Superior temporal gyrus (tissue), 1 donor: ENCODE data around the gene STIMATE.
A peak's percentile ranks its signal among the peaks of the same experiment; 100 is the strongest.

ENCODE experiments used
- DNase-seq: peaks from one replicate; pipeline ENCODE4 v3.0.0-alpha.2; 2016; ENCODE audit errors: extremely low spot score

Gene STIMATE

DNA sequence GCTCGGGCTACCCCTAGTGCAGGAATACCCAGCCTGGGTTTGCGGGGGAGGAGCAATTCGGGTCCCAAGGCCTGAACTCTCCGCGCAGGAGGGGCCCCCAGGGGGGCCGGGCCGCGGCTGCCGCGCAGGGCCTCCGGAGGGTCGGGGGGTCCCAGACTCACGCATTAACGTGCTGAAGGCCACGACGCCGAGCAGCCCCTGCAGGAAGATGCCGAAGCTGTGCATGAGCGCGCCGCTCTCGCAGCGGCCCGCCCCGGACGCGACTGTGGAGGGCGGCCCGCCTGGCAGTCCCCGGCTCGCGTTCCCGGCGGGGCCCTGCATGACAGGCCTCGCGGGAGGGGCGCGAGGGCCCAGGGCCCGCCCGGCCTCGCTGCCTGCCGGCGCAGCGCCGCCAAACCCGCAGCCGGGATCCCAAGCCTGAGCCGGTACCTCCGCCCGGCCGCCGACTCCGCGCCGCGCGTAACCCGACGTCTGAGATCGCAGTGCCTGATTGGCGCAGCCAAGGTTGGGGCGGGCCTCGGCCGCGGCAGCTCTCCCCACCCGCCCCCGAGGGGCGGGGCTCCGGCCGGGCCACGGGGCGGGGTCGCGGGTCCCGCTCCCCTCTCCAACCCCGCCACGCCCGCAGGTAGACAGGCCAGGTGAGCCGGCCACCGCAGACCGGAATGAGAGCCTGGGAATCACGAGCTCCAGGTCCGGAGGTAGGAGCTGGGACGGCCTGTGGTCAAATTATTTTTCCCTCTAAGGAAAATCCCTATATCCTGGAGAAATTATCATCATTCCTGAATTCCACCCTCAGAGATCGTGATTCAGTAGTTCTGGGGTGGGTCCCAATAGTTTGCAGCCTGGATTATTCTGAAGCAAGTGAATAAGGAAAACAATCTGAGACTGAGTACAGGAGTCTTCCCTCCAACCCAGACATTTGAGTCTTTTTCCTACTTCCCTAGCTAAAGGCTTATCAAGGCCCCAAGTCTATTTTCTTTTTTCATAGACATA is at the start of gene STIMATE:
Gene STIMATE, minus strand, starts transcription at position 419 of the 993 bp plus-strand sequence. Its CDS starts 98 bp downstream, at position 321.
- DNase-seq = peak; percentile 88

DNA sequence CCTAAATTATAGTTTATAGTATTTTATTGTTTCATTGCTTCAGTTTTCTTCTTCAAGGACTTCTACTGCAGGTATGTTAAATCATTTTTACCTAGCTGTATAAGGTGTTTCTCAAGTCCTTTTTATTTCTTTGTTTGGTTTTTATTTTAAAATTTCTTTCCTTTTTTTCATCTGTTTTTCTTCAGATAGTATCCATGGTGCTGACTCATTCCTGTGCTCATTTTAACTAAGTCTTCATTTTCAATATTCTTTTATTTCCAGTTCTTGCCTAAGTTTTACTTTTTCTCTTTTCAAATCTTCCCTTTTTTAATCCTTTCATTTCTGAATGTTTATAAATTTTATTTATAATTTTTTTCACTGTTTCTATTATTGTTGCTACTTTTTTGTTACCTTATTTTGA is 42.3 kb upstream of the STIMATE start:
- no peak for DNase-seq

DNA sequence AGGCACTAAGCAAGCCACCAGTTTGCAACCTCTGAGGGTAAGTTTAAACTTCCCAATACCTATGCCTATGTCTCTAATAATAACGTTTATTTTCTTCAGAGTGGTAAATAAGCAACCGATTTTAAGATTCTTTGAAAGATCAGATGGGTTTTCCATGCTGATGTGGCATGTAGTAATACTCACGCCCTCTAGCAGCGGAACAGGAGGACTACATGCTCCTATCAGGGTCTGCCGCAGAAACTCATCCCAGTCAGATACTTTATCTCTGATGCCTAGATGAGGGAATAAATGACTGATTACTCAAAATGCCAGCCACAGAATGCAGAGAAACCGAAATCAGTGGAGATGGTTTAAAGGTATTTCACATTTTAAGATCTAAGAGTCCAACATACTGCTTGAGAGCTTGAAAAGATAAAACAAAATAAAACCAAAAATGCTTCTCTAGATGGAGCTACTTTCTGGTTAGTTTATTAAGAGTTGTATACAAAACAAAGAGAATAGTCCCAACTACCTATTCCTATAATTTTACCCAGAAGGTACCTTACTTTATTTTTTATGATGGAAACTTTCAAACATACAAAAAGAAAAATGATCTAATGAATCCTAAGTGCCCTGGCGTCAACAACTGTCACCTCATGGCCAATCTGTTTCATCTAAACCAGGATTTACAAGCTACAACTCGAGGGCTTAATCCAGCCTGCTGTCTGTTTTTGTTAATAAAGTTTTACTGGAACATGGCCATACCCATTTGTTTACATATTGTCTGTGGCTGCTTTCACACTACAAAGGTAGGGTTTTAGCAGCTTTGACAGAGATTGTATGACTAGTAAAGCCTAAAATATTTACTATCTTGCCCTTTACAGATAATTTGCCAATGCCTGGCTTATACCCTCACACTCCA is 37.5 kb upstream of the STIMATE start:
- DNase-seq = peak; percentile 83

DNA sequence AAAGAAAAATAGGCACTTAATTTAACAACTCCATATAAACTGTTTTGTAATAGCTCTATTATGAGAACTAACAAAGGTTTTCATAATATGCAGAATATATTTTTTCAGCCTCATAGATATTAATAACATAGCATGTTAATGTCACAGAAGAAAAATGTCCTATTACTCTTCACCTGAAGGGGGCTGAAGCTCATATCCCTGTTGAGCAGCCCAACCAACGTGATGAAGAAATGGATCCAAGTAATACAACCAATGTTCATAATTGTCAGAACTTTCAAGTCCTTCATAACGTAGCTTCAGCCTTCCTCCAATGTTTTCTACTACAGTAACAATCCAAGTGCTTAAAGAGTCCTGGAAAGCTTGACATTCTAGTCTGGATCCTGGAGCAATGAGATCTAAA is 34.5 kb upstream of the STIMATE start:
- no peak for DNase-seq

DNA sequence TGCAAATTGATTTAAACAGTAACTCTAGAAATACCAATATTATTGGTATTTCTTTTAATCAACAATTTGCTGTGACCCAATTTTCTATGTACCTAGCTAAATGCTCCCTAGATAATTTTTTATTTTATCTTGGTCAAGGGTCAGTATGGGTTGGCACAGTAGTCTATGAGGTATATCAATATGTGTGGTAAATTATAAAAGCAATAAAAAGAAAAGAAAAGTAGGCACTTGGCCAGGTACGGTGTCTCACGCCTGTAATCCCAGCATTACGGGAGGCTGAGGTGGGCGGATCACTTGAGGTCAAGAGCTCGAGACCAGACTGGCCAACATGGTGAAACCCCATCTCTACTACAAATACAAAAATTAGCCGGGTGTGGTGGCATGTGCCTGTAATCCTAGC is 34.0 kb upstream of the STIMATE start:
- DNase-seq = no peak

DNA sequence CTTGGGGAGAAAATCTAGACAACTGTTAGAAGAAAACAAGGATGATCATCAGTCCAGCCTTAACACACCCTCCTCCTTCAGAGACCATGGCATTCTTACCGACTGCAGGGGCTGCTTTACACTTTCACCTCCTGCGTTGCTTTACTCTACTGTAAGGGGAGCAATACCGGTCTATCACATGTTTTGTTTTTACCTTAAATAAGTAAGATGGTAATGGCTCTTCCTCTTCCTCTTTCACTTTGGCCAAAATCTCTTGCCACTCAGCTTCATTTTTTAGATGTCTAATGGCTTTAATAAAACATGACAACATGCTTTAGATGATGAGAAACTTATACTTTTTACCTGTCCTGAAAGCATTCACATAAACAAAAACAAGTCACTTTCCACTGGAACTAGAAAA is 33.4 kb upstream of the STIMATE start:
- no peak for DNase-seq

DNA sequence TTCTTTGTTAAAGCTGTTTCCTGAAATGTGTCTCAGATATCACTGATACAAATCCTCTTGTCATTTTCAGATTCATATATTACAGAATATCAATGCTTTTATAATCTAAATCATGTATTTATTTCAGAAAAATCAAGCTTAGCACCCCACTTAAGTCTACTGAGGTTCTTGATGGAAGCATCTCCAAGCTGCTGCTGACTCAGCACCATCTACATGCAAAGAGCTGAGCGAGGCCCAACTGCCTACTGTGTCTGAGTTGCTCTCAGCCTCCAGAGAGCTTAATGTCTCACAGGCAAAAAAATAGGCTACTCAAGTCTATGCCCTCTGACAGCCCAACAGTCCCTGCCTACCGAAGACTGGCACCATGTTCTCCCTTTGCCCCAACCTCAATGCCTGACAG is 29.2 kb upstream of the STIMATE start:
- DNase-seq = no peak

DNA sequence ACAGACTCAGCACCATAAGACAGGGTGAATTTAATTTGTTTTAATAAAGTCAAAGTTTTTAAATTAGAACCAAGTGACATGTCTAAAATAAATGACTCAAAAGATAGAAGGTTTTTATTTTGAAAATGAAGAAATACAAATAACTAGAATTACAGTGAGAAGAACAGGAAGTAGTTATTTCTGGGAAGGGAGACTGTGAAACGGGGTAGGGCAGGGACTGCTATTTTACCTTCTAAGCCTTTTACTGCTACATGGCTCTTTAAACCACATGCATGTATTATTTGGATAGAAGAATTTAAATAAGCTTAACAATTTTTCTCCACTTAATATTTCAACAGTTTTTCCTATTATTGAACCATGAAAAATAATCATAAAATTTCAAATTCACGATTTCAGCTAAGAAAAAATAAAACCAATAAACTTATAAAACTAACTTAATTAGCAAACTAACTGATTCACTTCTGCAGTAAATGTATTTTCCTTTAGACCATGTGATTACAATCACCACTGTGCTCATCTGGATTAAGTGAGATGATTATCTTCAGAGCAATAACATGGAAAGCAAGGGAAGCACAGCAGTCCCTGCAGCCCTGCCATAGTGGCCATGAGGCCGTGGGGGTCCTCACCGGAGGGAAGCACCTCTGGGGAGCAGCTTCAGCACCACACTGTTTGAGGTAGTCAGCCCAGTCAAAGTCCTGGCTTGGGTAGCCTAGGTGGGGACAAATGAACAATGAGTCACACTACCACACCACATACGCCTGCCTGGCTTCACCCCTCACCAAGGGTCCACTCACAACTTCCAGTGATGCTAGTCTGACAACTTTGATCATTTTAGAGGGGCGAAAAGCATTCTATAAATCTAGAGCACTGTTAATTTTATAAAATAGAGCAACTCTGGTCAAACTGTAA is 28.3 kb upstream of the STIMATE start:
- no peak for DNase-seq

DNA sequence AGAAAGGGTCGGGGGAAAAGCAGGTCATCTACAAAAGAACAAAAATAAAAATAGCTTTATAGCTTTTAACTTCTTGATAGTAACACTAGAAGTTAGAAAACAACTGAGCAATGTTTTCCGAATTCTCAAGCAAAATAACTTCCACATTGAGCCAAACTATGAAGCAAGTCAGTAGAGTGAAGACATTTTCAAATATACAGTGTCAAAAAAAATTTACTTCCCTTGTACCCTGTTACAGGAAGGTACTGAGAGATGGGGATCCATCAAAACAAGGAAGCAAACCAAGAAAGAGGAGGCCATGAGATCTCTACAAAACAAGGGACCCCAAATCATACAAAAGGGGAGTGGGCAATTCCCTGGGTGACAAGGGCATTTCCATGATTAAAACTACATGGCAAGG is 26.6 kb upstream of the STIMATE start:
- DNase-seq = no peak

DNA sequence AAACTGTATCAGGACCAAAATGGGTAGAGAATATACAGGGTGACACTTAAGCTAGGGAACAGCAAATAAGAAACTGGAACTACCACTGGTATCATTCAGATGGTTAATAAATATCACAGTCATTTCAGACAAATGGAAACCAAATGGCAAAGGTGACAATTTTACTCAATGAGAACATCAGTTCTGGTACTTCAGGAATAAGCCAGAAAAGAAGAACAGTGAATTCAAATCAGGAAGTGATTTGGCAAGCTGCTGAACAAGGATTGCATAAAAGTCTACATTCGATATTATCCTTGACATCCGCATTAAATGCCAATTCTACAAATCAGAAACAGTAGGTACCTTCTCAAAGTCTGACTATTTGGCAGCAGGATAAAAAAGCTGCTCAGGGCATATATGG is 23.5 kb upstream of the STIMATE start:
- no peak for DNase-seq

DNA sequence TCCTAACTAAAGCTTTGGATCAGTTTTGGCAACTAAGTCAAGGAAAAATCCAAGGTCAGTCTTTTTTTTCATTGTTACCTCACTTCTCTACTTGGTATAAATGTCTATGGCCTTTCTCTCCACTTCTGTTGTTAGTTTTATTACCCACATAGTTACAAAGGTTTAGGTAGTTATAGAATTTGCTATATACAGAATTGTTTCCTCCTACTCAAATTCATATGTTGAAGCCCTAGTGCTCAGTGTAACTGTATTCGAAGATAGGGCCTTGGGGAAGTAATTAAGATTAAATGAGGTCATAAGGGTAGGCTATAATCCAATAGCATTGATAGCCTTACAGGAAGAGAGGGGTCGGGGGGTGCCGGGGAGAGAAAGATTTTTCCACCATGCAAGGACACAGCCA is 19.7 kb upstream of the STIMATE start:
- DNase-seq = no peak

DNA sequence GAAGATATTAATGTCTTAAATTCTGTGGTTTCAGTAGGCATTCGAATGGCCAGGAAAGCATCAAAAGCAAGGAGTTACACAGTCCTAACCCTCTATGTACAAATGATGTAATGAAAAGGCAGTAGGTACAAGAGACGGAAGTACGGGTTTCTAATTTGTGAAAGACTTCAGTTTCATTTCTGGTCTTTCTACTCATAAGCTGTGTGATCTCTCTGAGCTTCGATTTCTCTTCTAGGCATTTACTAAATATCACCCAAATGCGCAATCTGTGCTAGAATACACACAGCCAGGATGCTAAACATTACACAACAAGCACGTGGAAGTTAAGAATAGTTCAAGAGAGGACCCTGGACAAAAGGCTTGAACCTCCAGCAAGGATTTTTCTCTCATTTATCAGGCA is 17.9 kb upstream of the STIMATE start:
- no peak for DNase-seq

DNA sequence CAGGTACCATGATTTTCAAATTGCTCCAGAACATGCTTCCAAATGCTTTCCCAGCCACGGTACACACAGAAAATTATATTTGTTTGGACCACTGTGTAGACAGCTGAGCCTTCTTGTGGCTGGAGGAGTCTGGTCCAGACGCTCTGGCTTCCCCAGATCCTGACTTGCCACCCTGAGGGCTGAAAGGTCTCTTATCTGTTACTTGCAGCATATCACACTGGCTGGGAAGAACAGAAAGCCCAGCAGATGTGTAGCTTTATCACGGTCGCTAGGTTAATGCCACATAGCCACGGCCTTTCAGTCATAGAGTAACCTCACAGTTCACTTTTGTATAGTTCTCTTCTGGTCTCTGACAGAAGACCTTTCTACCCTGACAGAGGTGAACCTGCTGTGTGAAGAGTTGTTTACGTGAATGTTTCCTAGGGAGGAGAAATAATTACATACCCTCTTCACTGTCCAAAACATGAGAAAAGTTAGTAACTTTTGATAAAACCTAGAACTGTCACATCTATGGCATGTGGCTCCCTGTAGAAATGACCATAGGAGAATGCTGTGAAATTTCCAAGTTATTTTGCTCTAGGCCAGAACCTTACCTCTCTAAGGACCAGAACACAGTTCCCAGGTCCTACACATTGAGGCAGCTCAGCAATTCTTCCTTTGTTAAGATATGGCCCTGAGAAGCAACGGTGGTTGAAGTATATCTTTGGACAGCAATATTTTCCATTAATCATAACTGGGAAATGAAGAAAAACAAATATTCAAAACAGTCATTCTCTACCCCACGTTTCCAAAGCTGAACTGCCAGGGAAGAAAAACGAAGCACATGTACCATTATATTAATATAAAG is 15.8 kb upstream of the STIMATE start:
- DNase-seq = no peak

DNA sequence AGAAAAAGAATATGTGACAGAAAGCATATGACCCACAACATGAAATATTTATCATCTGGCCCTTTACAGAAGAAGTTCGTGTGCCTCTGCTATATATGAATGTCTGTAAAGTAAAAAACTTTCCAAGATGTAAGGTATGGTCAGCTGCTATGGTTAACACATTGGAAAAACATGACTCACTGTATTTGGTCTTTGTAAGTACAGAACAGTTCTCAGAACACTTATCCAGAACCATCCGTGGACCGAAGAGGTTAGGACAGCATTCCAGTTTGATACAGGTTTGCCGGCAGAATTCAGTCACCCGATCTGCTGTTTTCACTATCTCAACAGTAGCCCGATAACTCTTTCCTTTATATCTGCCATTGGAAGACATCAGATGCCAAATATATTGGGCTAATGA is 13.5 kb upstream of the STIMATE start:
- no peak for DNase-seq

DNA sequence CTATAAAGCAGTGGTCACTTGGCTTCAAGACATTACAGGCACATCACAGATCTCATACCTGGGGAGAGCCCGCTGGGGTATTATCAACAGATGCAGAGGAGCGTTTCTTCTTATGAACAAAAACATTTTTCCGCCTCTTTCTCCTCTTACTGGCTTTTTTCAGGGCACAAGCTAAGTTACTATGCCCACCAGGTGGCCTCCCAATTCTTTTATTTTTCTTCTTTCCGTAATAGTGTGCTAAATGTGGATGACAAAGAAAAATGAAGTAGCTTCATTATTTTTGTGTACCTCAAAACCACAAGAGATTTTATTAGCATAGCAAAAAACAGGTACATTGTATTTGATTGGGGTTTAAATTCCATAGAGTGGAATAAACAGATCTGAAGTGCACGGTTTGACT is 10.1 kb upstream of the STIMATE start:
- DNase-seq = no peak

DNA sequence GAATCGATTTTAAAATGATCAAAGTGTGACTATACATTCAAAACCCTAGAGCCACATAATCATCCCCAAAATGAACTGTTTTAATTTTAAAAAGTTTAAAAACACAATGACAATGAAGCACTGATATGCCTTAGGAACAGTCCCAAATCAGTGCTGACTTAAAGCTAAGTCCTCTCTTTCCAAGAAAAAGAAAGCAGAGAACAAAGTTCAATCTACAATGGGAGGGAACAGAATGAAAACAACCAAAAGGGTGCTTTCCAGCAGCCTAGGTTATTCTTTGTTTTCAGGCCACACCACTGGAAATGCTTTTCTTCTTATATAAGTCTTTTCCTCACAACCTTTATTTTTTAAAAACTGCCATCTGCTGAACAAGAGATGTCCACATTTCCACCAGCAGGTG is 7.2 kb upstream of the STIMATE start:
- no peak for DNase-seq

DNA sequence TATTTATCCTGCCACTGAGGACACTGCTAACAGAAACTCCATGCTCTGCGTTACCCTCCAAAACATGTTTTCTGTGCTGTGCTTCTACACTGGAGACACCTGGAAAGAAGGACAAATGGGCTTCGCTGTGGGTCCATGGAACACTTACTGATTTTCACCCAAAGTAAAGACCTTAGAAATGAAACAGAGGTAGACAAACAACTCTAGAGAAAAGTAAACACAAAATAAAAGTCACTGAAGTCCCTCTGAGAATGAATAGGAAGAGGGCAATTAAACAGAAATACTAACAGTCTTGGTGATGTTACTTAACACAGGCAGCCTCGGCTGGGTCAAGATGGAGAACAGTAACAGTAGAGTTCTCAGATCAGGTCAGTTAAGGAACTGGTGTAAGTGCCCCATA is 6.7 kb upstream of the STIMATE start:
- DNase-seq = no peak

DNA sequence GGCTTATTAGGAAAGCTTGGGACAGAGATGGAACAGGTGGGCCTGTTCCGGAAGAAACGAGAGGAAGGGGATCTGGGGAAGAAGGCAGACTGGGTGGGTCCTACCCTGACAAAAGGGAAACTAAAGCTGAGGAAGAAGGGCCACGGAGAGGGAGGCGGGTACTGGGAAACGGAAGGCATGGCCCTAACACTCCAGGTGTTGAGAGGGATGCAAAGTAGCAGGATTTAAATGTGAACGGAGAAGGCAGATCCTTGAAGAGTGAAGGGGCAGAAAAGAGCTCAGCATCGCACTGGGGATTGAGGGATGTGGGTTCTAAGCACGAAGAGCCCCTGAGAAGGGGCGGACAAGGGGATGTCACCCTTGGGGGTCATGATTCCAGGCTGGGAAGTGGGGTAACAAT is 735 bp downstream of the STIMATE start:
- no peak for DNase-seq

DNA sequence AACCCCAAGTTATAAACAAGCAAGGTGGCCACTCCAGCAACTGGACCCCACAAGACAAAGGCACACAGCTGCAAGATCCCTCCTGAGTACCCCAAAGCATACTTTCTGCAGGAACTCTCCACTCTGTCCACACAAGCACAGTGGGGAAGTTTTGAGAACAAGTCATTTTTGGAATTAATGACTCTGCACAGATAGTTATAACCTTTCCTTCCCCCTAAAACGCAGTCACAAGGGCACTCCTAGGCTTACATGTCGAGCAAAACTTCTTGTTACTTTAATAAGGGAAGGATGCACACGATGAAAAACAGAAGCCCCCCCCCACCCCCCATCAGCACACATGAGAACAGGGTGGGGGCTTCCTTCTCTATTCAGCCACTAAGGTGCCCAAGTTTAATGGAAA is 1.2 kb downstream of the STIMATE start:
- DNase-seq = no peak

DNA sequence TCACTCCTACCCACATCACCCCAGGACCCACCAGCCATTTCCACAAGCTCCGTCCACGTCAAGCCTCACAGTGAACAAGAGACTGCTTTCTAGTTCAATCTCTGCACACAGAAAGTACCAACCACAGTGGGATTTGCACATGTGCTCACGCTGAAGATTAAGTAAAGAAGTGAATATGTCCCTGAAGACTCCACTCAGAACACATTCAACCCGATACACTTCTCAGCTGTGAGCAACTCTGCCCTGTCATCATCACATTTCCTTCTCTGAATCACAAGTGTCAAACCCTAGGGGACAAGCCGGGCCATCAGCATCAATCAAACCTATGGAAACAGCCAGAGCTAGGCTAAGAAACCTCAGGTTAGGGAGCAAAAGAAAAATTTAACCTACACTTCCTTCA is 1.9 kb downstream of the STIMATE start:
- no peak for DNase-seq

DNA sequence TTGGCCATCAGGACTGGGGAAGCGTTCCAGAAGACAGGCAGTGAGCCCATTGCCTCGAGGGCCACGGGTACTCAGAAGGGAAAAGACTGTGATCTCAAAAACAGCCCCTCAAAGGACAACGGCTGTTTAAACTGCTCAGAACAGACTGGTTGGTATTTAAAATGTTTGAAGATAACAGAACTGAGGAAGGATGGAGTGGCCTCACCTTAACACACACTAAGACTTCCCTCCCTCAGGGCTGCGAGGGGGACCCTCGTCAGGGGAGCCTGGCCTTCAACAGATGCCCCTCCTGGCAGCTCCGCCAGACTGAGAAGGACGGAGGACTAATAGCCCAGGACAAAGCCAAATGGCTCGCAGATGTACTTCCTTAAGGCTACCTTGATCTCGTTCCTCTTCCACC is 2.6 kb downstream of the STIMATE start:
- no peak for DNase-seq
